Natural killer cell (primary cell): ENCODE data around the gene ACO1. TPM values are rescaled to one million over a fixed set of nuclear protein-coding genes. Genes with fewer than 3 reads are reported as not detected.

Experiments
- ATAC-seq, 3 donors: fragments of 150-1000 bp in 2 of 3; fragments of 200-7000 bp in 1 of 3; cut with Tn5 transposase; 1 replicate in 1 of 3; 2 replicates in 2 of 3; pipeline ENCODE4 v1.10.0; 2021; ENCODE audit warnings: mild to moderate bottlenecking in 2 of 3, moderate library complexity in 2 of 3
- DNase-seq, 2 donors: peaks; one replicate each; pipeline versions ENCODE4 v3.0.0 to v3.0.0-alpha.2; 2013 to 2021; ENCODE audit warnings: mixed read lengths in 1 of 2
- H3K27ac ChIP-seq: one replicate; pipeline ENCODE4 v1.5.1; 2013; ENCODE audit warnings: mild to moderate bottlenecking, low read length
- H3K27me3 ChIP-seq: one replicate; pipeline ENCODE4 v1.6.1; 2013; ENCODE audit warnings: low read length; ENCODE audit not compliant: control insufficient read depth, insufficient read depth
- H3K36me3 ChIP-seq: one replicate; pipeline ENCODE4 v1.6.1; 2013; ENCODE audit warnings: low read length; ENCODE audit not compliant: control insufficient read depth, insufficient read depth
- H3K4me1 ChIP-seq: one replicate; pipeline ENCODE4 v1.6.1; 2013; ENCODE audit warnings: low read length; ENCODE audit not compliant: control insufficient read depth, insufficient read depth
- H3K4me3 ChIP-seq: one replicate; pipeline ENCODE4 v1.5.1; 2013; ENCODE audit warnings: low read length
- H3K9me3 ChIP-seq: one replicate; pipeline ENCODE4 v1.6.1; 2013; ENCODE audit warnings: low read length; ENCODE audit not compliant: control insufficient read depth, insufficient read depth
- H3K27ac Mint-ChIP-seq, 2 donors: one replicate each; pipeline ENCODE4 v1.8.0; 2022; ENCODE audit warnings: mild to moderate bottlenecking in 2 of 2, mixed read lengths in 2 of 2, moderate library complexity in 1 of 2
- H3K27me3 Mint-ChIP-seq, 2 donors: one replicate each; pipeline ENCODE4 v1.8.0; 2022; ENCODE audit warnings: low read depth in 2 of 2, mixed read lengths in 2 of 2
- H3K36me3 Mint-ChIP-seq: one replicate; pipeline ENCODE4 v1.8.0; 2022; ENCODE audit warnings: mixed read lengths
- H3K4me1 Mint-ChIP-seq, 2 donors: one replicate each; pipeline ENCODE4 v1.8.0; 2022; ENCODE audit warnings: mixed read lengths in 2 of 2
- H3K4me3 Mint-ChIP-seq: one replicate; pipeline ENCODE4 v1.8.0; 2022; ENCODE audit warnings: mild to moderate bottlenecking, moderate library complexity, mixed read lengths
- H3K9me3 Mint-ChIP-seq, 2 donors: one replicate each; pipeline ENCODE4 v1.8.0; 2022; ENCODE audit warnings: mixed read lengths in 2 of 2
- WGBS: methylation state at CpG from one replicate; pipeline ENCODE4 v1.1.7; 2013; ENCODE audit warnings: missing lambda C conversion rate; ENCODE audit not compliant: insufficient coverage; 5-methylcytosine and 5-hydroxymethylcytosine counted together
- intact Hi-C: fragments of 100-400 bp; cut with micrococcal nuclease; formaldehyde crosslinking; loops from one replicate; pipeline ENCODE4 v1.14.2; 2022
- total RNA-seq, 4 donors: library from RNA; stranded (reverse); fragments of 120-200 nt in 1 of 4; gene quantifications; one replicate each; pipeline versions ENCODE4 v1.2.3 to v1.2.4, GENCODE V29; 2013 to 2022
- TF ChIP-seq, protein P1 (sequence below): fragments of 200-600 bp; IDR thresholded peaks from one replicate; pipeline ENCODE4 v1.8.0; 2022; ENCODE audit warnings: antibody characterized with exemption

ACO1 gene
- total RNA-seq, 3 donors from 2014 or later (not counting 1 experiment from before 2014, with no cell fraction given), result 5.8 to 7.4 (median 6.9) TPM

DNA sequence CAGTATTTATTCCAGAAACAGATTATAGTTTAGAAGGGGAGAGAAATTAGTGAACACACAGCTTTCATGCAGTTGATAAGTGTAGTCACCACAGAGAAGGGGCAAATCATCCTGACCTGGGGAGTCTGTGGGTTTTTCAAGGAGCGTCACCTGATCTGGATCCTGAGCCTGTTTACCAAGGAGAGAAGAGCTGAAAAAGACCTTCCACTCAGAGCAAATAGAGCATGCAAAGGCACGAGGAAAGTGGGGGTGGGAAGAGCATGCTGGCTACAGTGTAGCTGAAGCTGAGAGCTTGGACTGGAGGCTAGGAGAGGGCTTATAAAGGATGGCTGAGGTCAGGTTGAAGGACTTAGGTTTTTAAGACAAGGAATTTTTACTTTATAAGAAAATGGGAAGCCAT, 30.4 kb downstream of the ACO1 start:
- no peaks in the 10 kb centered on the region for H3K9me3 Mint-ChIP-seq
- Histone ChIP-seq H3K36me3 (peaks cover 3% of the 10 kb centered on the region), H3K4me1 (no peaks in the 10 kb centered on the region), H3K4me3 (no peak overlapping the region), H3K27ac (no peak overlapping the region), H3K27me3 (no peaks in the 10 kb centered on the region), H3K9me3 (no peaks in the 10 kb centered on the region)
- no peak overlapping the region for H3K27ac Mint-ChIP-seq
- 90% methylated on average over 2 of the region's 2 CpGs for WGBS
- H3K36me3 Mint-ChIP-seq, result no peaks in the 10 kb centered on the region
- intact Hi-C loops, result no loop called here
- no peak for ATAC-seq
- H3K4me3 Mint-ChIP-seq, result no peak overlapping the region
- no peaks in the 10 kb centered on the region for H3K27me3 Mint-ChIP-seq
- no peaks in the 10 kb centered on the region for H3K4me1 Mint-ChIP-seq
- TF ChIP-seq, protein P1, sequence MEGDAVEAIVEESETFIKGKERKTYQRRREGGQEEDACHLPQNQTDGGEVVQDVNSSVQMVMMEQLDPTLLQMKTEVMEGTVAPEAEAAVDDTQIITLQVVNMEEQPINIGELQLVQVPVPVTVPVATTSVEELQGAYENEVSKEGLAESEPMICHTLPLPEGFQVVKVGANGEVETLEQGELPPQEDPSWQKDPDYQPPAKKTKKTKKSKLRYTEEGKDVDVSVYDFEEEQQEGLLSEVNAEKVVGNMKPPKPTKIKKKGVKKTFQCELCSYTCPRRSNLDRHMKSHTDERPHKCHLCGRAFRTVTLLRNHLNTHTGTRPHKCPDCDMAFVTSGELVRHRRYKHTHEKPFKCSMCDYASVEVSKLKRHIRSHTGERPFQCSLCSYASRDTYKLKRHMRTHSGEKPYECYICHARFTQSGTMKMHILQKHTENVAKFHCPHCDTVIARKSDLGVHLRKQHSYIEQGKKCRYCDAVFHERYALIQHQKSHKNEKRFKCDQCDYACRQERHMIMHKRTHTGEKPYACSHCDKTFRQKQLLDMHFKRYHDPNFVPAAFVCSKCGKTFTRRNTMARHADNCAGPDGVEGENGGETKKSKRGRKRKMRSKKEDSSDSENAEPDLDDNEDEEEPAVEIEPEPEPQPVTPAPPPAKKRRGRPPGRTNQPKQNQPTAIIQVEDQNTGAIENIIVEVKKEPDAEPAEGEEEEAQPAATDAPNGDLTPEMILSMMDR, result no peak
- DNase-seq, result no peak

DNA sequence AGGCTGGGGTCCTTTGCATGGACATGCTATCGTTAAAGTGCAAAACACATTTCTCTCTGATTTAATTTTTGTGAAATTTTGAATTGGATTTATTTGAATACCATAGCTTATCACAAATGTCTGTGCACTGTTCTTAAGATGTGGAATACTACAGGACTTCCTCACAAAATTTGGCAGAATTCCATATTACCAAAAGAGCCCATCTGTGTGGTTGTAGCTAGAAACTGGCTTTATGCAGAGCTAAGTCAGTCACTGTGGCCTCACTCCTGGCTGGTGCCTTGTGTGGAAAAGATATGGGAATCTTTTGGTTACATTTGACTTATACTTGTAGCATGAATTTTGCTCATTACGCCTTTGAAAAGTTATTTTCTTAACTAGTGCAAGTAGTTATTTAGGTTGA, 35.5 kb downstream of the ACO1 start:
- Mint-ChIP-seq H3K27ac (no peak overlapping the region), H3K9me3 (no peaks in the 10 kb centered on the region), H3K27me3 (no peaks in the 10 kb centered on the region), H3K4me3 (no peak overlapping the region), H3K36me3 (peaks cover 5% of the 10 kb centered on the region), H3K4me1 (no peaks in the 10 kb centered on the region)
- DNase-seq, result no peak
- Histone ChIP-seq H3K9me3 (no peaks in the 10 kb centered on the region), H3K36me3 (peaks cover 3% of the 10 kb centered on the region), H3K27me3 (no peaks in the 10 kb centered on the region), H3K27ac (no peak overlapping the region), H3K4me1 (no peaks in the 10 kb centered on the region), H3K4me3 (no peak overlapping the region)
- intact Hi-C loops, result no loop called here
- WGBS, result no CpG with 5 or more reads among the region's 2 CpGs
- no peak for ATAC-seq
- TF ChIP-seq, protein P1, result no peak

DNA sequence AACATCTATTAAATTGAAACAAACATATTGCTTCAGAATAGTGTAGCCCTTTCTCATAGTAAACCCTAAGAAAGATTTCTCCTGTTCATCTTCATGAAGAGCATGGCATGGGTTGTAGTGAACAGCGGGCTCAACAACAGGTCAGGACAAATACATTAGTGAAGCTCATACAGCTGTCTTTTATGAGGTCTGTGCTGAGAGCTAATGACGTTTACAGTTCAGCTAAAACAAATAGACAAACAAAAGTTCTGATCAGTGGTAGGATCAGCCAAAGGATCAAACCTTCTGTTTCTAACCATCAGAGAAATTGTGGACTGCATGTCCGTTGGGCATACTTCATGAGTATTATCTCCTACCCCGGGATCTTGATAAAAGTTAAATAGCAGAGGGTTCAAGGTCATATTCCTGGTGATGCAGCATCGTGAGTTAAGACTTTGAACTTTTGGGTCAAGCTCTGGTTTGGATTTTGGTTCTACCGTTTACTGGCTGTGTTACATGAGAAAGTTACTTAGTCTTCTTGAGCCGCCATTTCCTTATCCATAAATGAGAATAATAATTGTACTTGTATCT, 37.9 kb downstream of the ACO1 start:
- no peaks in the 10 kb centered on the region for H3K4me1 Mint-ChIP-seq
- H3K4me3 ChIP-seq, result no peak overlapping the region
- intact Hi-C loops, result no loop called here
- no peaks in the 10 kb centered on the region for H3K9me3 ChIP-seq
- H3K27ac Mint-ChIP-seq, result no peak overlapping the region
- H3K9me3 Mint-ChIP-seq, result no peaks in the 10 kb centered on the region
- no peak for ATAC-seq
- DNase-seq, result no peak
- H3K27ac ChIP-seq, result no peak overlapping the region
- H3K27me3 Mint-ChIP-seq, result no peaks in the 10 kb centered on the region
- H3K4me1 ChIP-seq, result no peaks in the 10 kb centered on the region
- H3K36me3 Mint-ChIP-seq, result peaks cover 8% of the 10 kb centered on the region
- no peak overlapping the region for H3K4me3 Mint-ChIP-seq
- H3K36me3 ChIP-seq, result peaks cover 3% of the 10 kb centered on the region
- no peaks in the 10 kb centered on the region for H3K27me3 ChIP-seq
- WGBS, result 92% methylated on average over 6 of the region's 7 CpGs
- TF ChIP-seq, protein P1, result no peak

DNA sequence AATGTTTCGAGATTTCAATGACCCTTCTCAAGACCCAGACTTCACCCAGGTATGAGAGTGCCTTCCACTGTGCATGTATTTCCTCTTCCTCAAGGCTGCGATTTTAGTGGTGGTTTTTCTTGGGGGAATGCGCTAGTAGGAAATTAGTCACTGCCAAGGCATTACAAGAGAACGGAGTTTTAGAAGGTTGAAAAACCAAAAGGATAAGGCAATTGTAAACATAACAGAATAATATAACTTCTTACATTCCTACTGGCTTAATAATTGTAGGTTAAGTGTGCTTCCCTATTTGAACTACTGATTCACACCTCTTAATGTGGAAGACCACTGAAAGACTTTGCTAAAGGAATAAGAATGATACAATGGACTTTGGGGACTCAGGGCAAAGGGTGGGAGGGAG, 38.9 kb downstream of the ACO1 start:
- Mint-ChIP-seq H3K4me1 (no peaks in the 10 kb centered on the region), H3K27ac (no peak overlapping the region), H3K36me3 (peaks cover 8% of the 10 kb centered on the region), H3K9me3 (no peaks in the 10 kb centered on the region), H3K4me3 (no peak overlapping the region), H3K27me3 (no peaks in the 10 kb centered on the region)
- peaks cover 3% of the 10 kb centered on the region for H3K36me3 ChIP-seq
- TF ChIP-seq, protein P1, result no peak
- H3K27me3 ChIP-seq, result no peaks in the 10 kb centered on the region
- no peak overlapping the region for H3K4me3 ChIP-seq
- H3K4me1 ChIP-seq, result no peaks in the 10 kb centered on the region
- no peak for ATAC-seq
- DNase-seq, result no peak
- no CpG with 5 or more reads among the region's 4 CpGs for WGBS
- H3K9me3 ChIP-seq, result no peaks in the 10 kb centered on the region
- intact Hi-C loops, result no loop called here
- no peak overlapping the region for H3K27ac ChIP-seq
